Measurements from ENCODE around the gene VRK3.
"Not testable (repeated sequence)": the region's sequence is repeated elsewhere in the genome, so short reads cannot be mapped to it uniquely, and the experiment has no call there.

VRK3 gene

GRCh38 chr19:49988007-49988406, 37.2 kb downstream of the VRK3 start:
- no peak for DNase-seq (ENCODE audit: low read depth)

GRCh38 chr19:49987159-49987698, 37.9 kb downstream of the VRK3 start:
- peak; percentile 79 for DNase-seq (ENCODE audit: low read depth)

- no peak for DNase-seq (ENCODE audit: low read depth)
Observed at GRCh38 chr19:49986354-49986753, 38.8 kb downstream of the VRK3 start.

GRCh38 chr19:49985871-49986270, 39.3 kb downstream of the VRK3 start:
- DNase-seq (ENCODE audit: low read depth), result no peak

- DNase-seq (ENCODE audit: low read depth), result no peak
Observed at GRCh38 chr19:49984491-49984890, 40.7 kb downstream of the VRK3 start.

- no peak for DNase-seq (ENCODE audit: low read depth)
Observed at GRCh38 chr19:49983645-49984229, 41.4 kb downstream of the VRK3 start.

GRCh38 chr19:49981603-49982593, 43.3 kb downstream of the VRK3 start:
- DNase-seq (ENCODE audit: low read depth), result no peak

GRCh38 chr19:49978324-49978723, 46.8 kb downstream of the VRK3 start:
- no peak for DNase-seq (ENCODE audit: low read depth)

GRCh38 chr19:49977881-49978280, 47.3 kb downstream of the VRK3 start:
- no peak for DNase-seq (ENCODE audit: low read depth)

- DNase-seq (ENCODE audit: low read depth), result no peak
Observed at GRCh38 chr19:49977076-49977475, 48.1 kb downstream of the VRK3 start.

GRCh38 chr19:49976496-49976895, 48.7 kb downstream of the VRK3 start:
- DNase-seq (ENCODE audit: low read depth), result no peak

- no peak for DNase-seq (ENCODE audit: low read depth)
Observed at GRCh38 chr19:49975051-49975450, 50.1 kb downstream of the VRK3 start.

- DNase-seq (ENCODE audit: low read depth), result no peak
Observed at GRCh38 chr19:49973987-49974386, 51.2 kb downstream of the VRK3 start.

- no peak for DNase-seq (ENCODE audit: low read depth)
Observed at GRCh38 chr19:49972841-49973240, 52.3 kb downstream of the VRK3 start.

GRCh38 chr19:49971991-49972411, 53.2 kb downstream of the VRK3 start:
- DNase-seq (ENCODE audit: low read depth), result no peak

GRCh38 chr19:49969355-49969754, 55.8 kb downstream of the VRK3 start:
- not testable (repeated sequence) for DNase-seq (ENCODE audit: low read depth)

GRCh38 chr19:49968279-49968922, 56.8 kb downstream of the VRK3 start:
- no peak for DNase-seq (ENCODE audit: low read depth)

- not testable (repeated sequence) for DNase-seq (ENCODE audit: low read depth)
Observed at GRCh38 chr19:49960980-49961379, 64.2 kb downstream of the VRK3 start, which contains the start of gene SIGLEC11. Gene SIGLEC11, minus strand, starts transcription at chr19:49961172. Its CDS starts 91 bp downstream, at chr19:49961081.

- DNase-seq (ENCODE audit: low read depth), result not testable (repeated sequence)
Observed at GRCh38 chr19:49959892-49960291, 65.3 kb downstream of the VRK3 start.

- not testable (repeated sequence) for DNase-seq (ENCODE audit: low read depth)
Observed at GRCh38 chr19:49958596-49958995, 66.6 kb downstream of the VRK3 start.

- not testable (repeated sequence) for DNase-seq (ENCODE audit: low read depth)
Observed at GRCh38 chr19:49958144-49958543, 67.0 kb downstream of the VRK3 start.

GRCh38 chr19:49957262-49957915, 67.8 kb downstream of the VRK3 start:
- no peak for DNase-seq (ENCODE audit: low read depth)
